Measurements from ENCODE around the gene RLF. TPM values are rescaled to one million over a fixed set of nuclear protein-coding genes. Genes with fewer than 3 reads are reported as not detected.

Gene RLF
- total RNA-seq, 1 donor from 2014 or later, result 12.1 TPM

DNA sequence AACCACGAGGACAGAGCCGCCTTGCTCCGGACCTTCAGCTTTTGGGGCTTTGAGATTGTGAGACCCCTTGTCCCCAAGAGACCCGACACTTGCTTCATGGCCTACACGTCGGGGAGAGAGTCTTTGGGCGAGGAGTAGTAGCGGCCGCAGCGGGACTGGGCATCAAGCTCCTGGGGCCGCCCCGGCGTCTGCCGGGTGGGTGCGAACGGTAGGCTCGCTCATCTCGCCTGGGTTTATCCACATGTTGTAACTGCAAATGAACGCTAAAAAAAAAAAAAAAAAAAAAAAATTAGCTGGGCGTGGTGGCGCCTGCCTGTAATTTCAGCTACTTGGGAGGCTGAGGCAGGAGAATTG lies 27.9 kb upstream of the RLF start:
- H3K4me3 ChIP-seq (ENCODE audit: low read depth, low read length), result no peak overlapping the region
- TF ChIP-seq, protein P1, sequence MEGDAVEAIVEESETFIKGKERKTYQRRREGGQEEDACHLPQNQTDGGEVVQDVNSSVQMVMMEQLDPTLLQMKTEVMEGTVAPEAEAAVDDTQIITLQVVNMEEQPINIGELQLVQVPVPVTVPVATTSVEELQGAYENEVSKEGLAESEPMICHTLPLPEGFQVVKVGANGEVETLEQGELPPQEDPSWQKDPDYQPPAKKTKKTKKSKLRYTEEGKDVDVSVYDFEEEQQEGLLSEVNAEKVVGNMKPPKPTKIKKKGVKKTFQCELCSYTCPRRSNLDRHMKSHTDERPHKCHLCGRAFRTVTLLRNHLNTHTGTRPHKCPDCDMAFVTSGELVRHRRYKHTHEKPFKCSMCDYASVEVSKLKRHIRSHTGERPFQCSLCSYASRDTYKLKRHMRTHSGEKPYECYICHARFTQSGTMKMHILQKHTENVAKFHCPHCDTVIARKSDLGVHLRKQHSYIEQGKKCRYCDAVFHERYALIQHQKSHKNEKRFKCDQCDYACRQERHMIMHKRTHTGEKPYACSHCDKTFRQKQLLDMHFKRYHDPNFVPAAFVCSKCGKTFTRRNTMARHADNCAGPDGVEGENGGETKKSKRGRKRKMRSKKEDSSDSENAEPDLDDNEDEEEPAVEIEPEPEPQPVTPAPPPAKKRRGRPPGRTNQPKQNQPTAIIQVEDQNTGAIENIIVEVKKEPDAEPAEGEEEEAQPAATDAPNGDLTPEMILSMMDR (conservative IDR thresholded peaks at IDR 0.05; ENCODE audit: low read depth, low read length), result no peak
- no peak for DNase-seq (ENCODE audit: low read depth)

DNA sequence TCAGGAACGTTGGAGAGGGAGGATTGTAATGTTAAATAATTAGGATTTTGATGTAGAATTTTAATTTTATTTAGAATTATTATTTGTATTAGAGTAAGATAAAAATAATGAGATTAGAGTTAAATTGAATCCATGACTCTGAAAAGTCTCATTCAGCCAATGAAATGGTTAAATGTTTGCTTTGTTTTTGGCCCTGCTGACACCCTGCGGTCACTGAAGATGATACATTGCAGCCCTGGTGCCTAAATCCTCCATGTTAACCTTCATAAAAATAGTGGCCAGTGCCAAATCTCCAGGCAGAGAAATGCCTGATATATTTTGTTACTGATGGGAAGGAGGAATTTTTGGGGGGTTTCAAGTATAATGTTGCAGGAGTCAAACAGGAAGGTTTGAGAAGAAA lies 27.3 kb upstream of the RLF start:
- DNase-seq (ENCODE audit: low read depth), result no peak
- TF ChIP-seq, protein P1 (conservative IDR thresholded peaks at IDR 0.05; ENCODE audit: low read depth, low read length), result no peak
- H3K4me3 ChIP-seq (ENCODE audit: low read depth, low read length), result no peak overlapping the region

DNA sequence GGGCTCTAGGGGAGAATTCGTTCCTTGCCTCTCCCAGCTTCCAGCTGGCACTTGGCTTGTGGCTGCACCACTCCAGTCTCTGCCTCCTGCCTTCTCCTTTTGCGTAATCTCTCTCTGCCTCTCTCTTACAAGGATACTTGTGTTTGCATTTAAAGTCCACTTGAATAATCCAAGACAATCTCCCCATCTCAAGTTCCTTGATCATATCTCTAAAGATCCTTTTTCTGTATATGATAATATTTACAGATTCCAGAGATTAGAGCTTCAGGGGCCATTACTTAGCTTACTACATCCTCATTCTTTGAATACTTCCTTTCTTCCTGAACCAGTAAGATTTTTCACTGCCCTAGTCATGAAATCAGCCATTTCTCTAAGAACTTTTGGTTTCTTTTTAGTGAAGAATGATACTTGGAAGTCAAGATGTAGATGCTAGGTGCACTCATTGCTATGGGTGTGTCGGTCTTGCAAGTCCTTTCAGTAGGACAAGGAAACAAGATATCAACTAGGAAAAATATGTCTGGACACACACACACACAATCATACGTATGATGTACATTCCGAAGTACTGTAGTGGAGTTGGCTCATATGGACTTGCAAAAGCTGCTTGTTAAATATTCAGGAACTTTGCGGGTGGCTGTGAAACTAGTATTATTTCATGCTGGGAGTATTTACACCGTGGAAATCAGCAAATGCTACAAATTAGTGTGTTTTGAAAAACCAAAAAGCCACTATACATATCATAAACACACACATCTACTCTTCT lies 20.8 kb upstream of the RLF start:
- TF ChIP-seq, protein P1 (conservative IDR thresholded peaks at IDR 0.05; ENCODE audit: low read depth, low read length), result no peak
- DNase-seq (ENCODE audit: low read depth), result no peak
- no peak overlapping the region for H3K4me3 ChIP-seq (ENCODE audit: low read depth, low read length)

DNA sequence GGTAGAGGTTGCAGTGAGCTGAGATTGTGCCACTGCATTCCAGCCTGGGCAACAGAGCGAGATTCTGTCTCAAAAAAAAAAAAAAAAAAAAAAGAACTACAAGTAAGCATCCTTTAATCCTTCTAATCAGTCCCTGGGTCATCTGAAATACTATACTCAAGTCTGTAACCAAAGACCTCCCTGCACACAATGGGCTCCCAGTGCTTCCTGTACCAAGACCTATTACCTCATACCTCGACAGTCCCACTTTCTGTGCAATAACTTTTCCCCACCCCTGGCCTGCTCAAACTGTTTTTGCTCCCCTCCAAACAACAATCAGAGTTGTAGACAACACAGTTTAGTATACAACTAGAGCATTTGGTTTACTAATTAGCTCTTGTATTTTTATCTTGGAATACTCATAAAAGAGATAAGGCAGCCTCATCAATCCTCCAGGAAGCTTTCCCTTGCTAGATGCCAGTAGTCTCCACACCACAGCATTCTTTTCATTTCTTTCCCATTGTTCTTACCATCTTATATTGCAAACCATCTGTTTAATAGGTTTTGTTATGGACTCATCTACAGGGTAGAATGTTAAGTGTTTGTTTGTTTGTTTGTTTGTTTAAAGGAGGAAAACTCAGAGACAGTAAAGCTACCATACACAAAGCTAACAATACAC lies 19.2 kb upstream of the RLF start:
- no peak for DNase-seq (ENCODE audit: low read depth)

DNA sequence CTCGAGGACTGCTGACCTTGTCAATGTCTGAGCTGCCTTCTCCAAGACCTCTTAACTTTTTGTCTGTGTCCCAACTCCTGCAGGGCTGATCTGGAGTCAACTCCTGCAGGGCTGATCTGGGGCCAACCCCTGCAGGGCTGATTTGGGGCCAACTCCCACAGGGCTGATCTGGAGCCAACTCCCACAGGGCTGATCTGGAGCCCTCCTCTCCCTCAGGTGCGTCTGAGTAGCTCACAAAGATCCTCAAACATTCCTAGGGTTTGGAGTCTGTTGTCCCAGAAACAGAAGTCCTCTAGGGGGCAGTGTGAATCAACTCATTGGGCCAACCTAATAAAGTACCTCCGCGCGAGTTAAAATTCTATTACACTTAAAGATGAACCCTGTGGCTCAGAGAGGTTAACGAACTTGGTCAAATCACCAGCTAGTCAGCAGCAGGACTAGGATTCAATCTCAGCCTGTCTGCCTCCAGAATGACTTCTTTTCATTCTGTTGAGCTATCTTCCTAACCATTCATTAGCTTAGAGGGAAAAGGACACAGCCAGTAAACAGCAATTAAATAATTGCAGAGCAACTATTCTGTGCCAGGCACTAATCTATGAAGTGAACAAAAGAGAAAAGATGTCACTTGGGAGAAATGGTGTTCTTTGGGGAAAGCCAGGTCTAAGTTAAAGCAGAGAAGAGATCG lies 17.2 kb upstream of the RLF start:
- no peak for DNase-seq (ENCODE audit: low read depth)
- H3K4me3 ChIP-seq (ENCODE audit: low read depth, low read length), result no peak overlapping the region
- TF ChIP-seq, protein P1 (conservative IDR thresholded peaks at IDR 0.05; ENCODE audit: low read depth, low read length), result peak; percentile 90

More for the DNA sequence above, 19.2 kb upstream of the RLF start:
- no peak overlapping the region for H3K4me3 ChIP-seq (ENCODE audit: low read depth, low read length)
- TF ChIP-seq, protein P1 (conservative IDR thresholded peaks at IDR 0.05; ENCODE audit: low read depth, low read length), result no peak

DNA sequence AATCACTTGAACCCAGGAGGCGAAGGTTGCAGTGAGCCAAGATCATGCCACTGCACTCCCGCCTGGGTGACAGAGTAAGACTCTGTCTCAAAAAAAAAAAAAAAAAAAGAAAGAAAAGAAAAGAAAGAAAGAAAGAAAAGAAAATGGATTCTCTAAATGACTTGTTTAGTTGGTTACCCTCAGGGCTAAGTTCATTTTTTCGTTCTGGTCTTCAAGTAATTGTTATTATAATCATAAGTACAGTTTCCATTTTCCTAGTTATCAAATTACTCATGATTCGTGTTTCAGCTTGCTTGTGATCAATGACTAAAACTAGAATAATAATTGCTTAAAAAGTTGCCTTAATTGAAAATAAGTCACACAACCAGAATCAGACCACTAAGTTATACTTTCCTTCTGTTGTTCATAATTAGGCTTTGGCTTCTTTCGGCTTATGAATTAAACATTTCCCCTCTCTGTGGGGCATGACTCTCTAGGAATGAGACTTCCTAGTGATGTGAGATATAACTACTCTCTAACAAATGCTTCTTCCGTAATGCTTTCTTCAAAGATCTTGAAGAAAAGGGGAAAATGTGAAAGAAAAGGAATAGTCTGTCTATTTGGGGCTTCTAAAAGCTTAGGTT lies 9.6 kb upstream of the RLF start:
- TF ChIP-seq, protein P1 (conservative IDR thresholded peaks at IDR 0.05; ENCODE audit: low read depth, low read length), result no peak
- H3K4me3 ChIP-seq (ENCODE audit: low read depth, low read length), result no peak overlapping the region
- DNase-seq (ENCODE audit: low read depth), result no peak

All from epithelial cell of proximal tubule (primary cell).